Measurements from ENCODE around the gene LARGE1. TPM values are rescaled to one million over a fixed set of nuclear protein-coding genes. Genes with fewer than 3 reads are reported as not detected.

The LARGE1 gene
- total RNA-seq, 1 experiment from 2014 or later = 1.3 TPM

DNA sequence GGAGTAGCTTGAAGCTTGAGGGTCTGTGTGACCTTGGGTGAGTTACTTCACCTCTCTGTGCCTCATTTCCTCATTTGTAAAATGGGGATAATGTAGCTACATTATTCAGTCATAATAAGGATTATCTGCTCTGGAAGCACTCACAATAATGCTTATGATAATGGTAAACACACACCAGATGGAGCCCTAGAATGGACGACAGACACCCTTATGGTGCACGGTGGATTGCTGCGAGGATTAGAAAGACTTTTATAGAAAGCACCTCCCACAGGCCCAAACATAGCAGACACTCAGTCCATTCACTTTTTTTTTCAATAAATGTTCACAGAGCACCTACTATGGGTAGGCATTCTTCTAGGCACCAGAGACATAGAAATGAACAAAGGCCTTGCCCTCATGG lies 53.8 kb downstream of the LARGE1 start:
- POLR2A ChIA-PET (ENCODE audit: unreplicated experiment) = no interaction called here
- TF ChIP-seq EZH2phosphoT487 (IDR thresholded peaks at IDR 0.05; ENCODE audit: borderline replicate concordance, low read length) (no peak), EZH2 (IDR thresholded peaks at IDR 0.05; ENCODE audit: low read length, unreplicated experiment) (no peak)
- TF ChIP-seq, protein P1, sequence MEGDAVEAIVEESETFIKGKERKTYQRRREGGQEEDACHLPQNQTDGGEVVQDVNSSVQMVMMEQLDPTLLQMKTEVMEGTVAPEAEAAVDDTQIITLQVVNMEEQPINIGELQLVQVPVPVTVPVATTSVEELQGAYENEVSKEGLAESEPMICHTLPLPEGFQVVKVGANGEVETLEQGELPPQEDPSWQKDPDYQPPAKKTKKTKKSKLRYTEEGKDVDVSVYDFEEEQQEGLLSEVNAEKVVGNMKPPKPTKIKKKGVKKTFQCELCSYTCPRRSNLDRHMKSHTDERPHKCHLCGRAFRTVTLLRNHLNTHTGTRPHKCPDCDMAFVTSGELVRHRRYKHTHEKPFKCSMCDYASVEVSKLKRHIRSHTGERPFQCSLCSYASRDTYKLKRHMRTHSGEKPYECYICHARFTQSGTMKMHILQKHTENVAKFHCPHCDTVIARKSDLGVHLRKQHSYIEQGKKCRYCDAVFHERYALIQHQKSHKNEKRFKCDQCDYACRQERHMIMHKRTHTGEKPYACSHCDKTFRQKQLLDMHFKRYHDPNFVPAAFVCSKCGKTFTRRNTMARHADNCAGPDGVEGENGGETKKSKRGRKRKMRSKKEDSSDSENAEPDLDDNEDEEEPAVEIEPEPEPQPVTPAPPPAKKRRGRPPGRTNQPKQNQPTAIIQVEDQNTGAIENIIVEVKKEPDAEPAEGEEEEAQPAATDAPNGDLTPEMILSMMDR (conservative IDR thresholded peaks at IDR 0.05; ENCODE audit: low read depth, low read length) = no peak
- Histone ChIP-seq H3F3A (ENCODE audit: low read length, unreplicated experiment) (no peaks in the 10 kb centered on the region), H3K9ac (ENCODE audit: low read length) (no peak overlapping the region), H3K79me2 (ENCODE audit: low read length) (no peaks in the 10 kb centered on the region), H3K36me3 (ENCODE audit: low read depth, low read length) (no peaks in the 10 kb centered on the region), H3K27ac (ENCODE audit: low read length) (peak overlapping the region; percentile 34; the same call in 1 of the 2 replicates), H3K9me3 (ENCODE audit: low read length) (no peaks in the 10 kb centered on the region), H3K9me2 (replicated peaks; ENCODE audit: low read length) (no peaks in the 10 kb centered on the region), H3K4me2 (ENCODE audit: low read length) (no peak overlapping the region), H4K20me1 (ENCODE audit: low read length) (no peaks in the 10 kb centered on the region), H2AFZ (ENCODE audit: low read length) (no peak overlapping the region), H3K4me3 (ENCODE audit: low read length) (no peak overlapping the region), H3K4me1 (ENCODE audit: insufficient read depth, low read length) (no peaks in the 10 kb centered on the region), H3K27me3 (ENCODE audit: low read length) (no peaks in the 10 kb centered on the region)
- BruUV-seq (replicated peaks) = no TSS peak
- intact Hi-C loops (cut with micrococcal nuclease) = no loop called here
- CTCF ChIA-PET = no interaction called here
- no peak for DNase-seq
- ATAC-seq = no peak

GRCh38 chr22:33865996-33866395 lies 54.3 kb downstream of the LARGE1 start:
- ATAC-seq (no peak), DNase-seq (no peak)
- Histone ChIP-seq H3F3A (ENCODE audit: low read length, unreplicated experiment) (no peaks in the 10 kb centered on the region), H3K36me3 (ENCODE audit: low read depth, low read length) (no peaks in the 10 kb centered on the region), H3K27me3 (ENCODE audit: low read length) (no peaks in the 10 kb centered on the region), H2AFZ (ENCODE audit: low read length) (no peak overlapping the region), H3K79me2 (ENCODE audit: low read length) (no peaks in the 10 kb centered on the region), H3K4me2 (ENCODE audit: low read length) (no peak overlapping the region), H3K9me2 (replicated peaks; ENCODE audit: low read length) (no peaks in the 10 kb centered on the region), H4K20me1 (ENCODE audit: low read length) (no peaks in the 10 kb centered on the region), H3K9me3 (ENCODE audit: low read length) (no peaks in the 10 kb centered on the region), H3K27ac (ENCODE audit: low read length) (no peak overlapping the region), H3K4me3 (ENCODE audit: low read length) (no peak overlapping the region), H3K4me1 (ENCODE audit: insufficient read depth, low read length) (no peaks in the 10 kb centered on the region), H3K9ac (ENCODE audit: low read length) (no peak overlapping the region)
- ChIA-PET POLR2A (ENCODE audit: unreplicated experiment) (no interaction called here), CTCF (no interaction called here)
- TF ChIP-seq, protein P1 (conservative IDR thresholded peaks at IDR 0.05; ENCODE audit: low read depth, low read length) = no peak
- TF ChIP-seq EZH2 (IDR thresholded peaks at IDR 0.05; ENCODE audit: low read length, unreplicated experiment) = no peak
- no peak for TF ChIP-seq EZH2phosphoT487 (IDR thresholded peaks at IDR 0.05; ENCODE audit: borderline replicate concordance, low read length)
- BruUV-seq (replicated peaks) = no TSS peak
- intact Hi-C loops (cut with micrococcal nuclease) = no loop called here

GRCh38 chr22:33865248-33865647 lies 55.0 kb downstream of the LARGE1 start:
- ChIA-PET CTCF (no interaction called here), POLR2A (ENCODE audit: unreplicated experiment) (no interaction called here)
- Histone ChIP-seq H3K4me1 (ENCODE audit: insufficient read depth, low read length) (no peaks in the 10 kb centered on the region), H3K9me2 (replicated peaks; ENCODE audit: low read length) (no peaks in the 10 kb centered on the region), H3K27me3 (ENCODE audit: low read length) (no peaks in the 10 kb centered on the region), H3K9me3 (ENCODE audit: low read length) (no peaks in the 10 kb centered on the region), H3K9ac (ENCODE audit: low read length) (no peak overlapping the region), H3K36me3 (ENCODE audit: low read depth, low read length) (no peaks in the 10 kb centered on the region), H3F3A (ENCODE audit: low read length, unreplicated experiment) (no peaks in the 10 kb centered on the region), H4K20me1 (ENCODE audit: low read length) (no peaks in the 10 kb centered on the region), H3K4me2 (ENCODE audit: low read length) (no peak overlapping the region), H2AFZ (ENCODE audit: low read length) (no peak overlapping the region), H3K27ac (ENCODE audit: low read length) (peak overlapping the region; percentile 48), H3K79me2 (ENCODE audit: low read length) (no peaks in the 10 kb centered on the region), H3K4me3 (ENCODE audit: low read length) (no peak overlapping the region)
- ATAC-seq (no peak), DNase-seq (peak; percentile 1)
- no TSS peak for BruUV-seq (replicated peaks)
- intact Hi-C loops (cut with micrococcal nuclease) = no loop called here
- TF ChIP-seq, protein P1 (conservative IDR thresholded peaks at IDR 0.05; ENCODE audit: low read depth, low read length) = no peak
